Epithelial cell of esophagus (primary cell): ENCODE data around the gene SERAC1.

ENCODE experiments used
- DNase-seq: peaks from one replicate; pipeline ENCODE4 v3.0.0; 2010; ENCODE audit warnings: low read depth
- H3K4me3 ChIP-seq: 2 replicates; pipeline ENCODE4 v1.5.1; 2011; ENCODE audit warnings: mild to moderate bottlenecking, low read length, control low read depth
- TF ChIP-seq, protein P1 (sequence below): IDR thresholded peaks from 2 replicates; pipeline ENCODE4 v1.5.1; 2011; ENCODE audit warnings: low read depth, mild to moderate bottlenecking, low read length, control low read depth, inconsistent platforms; ENCODE audit not compliant: insufficient read depth; ENCODE audit errors: missing control alignments

The SERAC1 gene

DNA sequence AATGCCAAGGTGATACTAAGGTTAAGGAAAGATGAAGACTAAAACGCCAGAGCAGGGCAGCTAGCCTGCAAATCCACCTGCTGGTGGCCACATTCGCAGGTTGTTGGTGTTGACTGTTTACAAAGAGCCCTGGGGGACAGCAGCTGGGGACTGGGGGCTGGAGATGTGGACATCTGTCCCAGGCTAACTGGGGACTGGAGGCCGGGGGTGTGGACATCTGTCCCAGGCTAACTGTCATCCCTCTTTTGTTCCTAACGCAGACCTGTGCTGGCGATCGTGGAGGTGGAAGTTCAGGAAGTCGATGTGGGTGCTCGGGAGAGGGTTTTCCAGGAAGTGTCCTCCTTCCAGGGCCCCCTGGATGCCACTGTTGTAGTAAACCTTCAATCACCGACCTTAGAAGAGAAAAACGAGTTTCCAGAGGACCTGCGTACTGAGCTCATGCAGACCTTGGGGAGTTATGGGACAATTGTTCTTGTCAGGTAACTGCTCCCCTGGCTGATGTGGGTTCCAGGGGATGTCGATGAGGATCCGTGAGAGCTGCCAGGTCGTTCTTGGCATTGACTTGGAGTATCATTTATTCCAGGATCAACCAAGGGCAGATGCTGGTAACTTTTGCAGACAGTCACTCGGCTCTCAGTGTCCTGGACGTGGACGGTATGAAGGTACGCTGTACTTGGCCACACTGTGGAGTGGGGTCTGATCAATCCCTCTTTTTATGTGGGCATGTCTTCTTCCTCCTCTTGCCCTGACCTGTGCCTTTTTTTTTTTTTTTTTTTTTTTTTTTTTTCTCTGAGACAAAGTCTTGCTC is 87.0 kb downstream of the SERAC1 start:
- H3K4me3 ChIP-seq = no peak overlapping the region
- no peak for DNase-seq
- TF ChIP-seq, protein P1, sequence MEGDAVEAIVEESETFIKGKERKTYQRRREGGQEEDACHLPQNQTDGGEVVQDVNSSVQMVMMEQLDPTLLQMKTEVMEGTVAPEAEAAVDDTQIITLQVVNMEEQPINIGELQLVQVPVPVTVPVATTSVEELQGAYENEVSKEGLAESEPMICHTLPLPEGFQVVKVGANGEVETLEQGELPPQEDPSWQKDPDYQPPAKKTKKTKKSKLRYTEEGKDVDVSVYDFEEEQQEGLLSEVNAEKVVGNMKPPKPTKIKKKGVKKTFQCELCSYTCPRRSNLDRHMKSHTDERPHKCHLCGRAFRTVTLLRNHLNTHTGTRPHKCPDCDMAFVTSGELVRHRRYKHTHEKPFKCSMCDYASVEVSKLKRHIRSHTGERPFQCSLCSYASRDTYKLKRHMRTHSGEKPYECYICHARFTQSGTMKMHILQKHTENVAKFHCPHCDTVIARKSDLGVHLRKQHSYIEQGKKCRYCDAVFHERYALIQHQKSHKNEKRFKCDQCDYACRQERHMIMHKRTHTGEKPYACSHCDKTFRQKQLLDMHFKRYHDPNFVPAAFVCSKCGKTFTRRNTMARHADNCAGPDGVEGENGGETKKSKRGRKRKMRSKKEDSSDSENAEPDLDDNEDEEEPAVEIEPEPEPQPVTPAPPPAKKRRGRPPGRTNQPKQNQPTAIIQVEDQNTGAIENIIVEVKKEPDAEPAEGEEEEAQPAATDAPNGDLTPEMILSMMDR = no peak

DNA sequence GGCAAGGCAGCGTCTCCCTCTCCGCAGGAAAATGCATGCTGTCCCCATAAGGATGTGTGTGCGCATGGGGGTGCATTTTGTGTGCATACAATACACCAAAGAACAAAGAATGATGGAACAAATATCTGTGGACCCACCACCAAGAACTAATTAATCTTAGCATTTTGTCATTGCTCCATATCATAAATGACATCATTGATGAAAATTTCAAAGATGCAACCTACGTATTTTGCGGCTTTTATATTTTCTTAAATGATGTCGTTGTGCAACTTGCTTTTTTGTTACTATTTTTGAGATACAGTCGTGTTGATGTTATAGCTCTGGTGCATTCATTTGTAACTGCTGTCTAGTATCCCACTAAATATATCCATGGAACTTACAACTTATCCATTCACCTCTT is 89.7 kb downstream of the SERAC1 start:
- TF ChIP-seq, protein P1 = no peak
- H3K4me3 ChIP-seq = no peak overlapping the region
- DNase-seq = no peak

DNA sequence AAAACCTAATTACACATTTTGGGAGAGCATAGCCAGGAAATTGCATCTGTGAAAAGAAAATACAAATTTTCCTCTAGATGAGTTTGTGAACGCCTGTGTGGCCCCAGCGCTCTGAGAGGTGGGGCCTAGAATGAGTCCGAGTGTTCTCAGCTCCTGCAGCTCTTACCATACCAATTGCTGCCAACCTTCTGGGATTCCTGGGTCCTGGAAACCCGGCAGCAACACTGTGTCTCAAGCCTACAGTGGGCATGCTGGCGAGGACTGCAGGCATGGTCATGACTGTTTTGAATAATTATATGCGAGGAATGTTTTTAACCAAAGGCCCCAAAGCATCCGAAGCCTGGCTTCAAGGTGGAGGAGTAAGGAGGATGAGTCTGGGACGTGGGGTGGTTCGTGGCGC is 90.4 kb downstream of the SERAC1 start:
- TF ChIP-seq, protein P1 = no peak
- H3K4me3 ChIP-seq = no peak overlapping the region
- DNase-seq = no peak

DNA sequence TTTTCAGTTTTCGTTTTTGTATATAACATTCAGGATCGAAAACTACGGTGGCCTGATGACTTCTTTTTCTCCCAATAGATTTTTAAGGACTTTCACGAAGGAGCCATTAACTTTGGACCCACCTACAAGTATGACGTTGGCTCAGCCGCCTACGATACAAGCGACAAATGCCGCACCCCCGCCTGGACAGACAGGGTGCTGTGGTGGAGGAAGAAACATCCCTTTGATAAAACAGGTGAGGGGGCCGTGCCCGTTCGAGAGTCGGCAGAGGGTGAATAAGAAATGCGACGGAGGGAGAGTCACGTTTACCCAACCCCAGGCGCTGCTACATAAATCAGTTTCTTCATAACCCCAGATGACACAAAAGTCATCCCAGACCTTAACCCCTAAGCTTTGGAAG is 91.5 kb downstream of the SERAC1 start:
- TF ChIP-seq, protein P1 = no peak
- no peak for DNase-seq
- no peak overlapping the region for H3K4me3 ChIP-seq

DNA sequence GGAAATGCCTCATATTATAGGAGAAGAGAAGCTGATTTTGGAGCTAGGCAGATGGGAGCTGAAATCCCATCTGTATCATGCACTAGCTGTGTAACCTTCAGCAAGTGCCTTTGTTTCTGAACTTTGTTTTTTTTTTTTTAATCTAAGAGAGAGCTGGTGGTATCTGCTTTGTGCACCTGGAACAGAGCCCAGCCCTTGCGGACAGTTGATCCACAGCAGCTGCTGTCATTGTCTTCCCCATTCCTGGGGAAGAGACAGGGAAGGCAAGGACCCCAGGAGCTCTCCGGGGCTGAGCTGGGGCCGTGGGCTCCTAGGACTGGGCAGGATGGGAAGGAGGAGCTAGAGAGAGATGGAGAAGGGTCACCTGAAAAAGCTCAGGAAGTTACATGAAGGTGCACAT is 94.3 kb downstream of the SERAC1 start:
- DNase-seq = no peak
- TF ChIP-seq, protein P1 = no peak

DNA sequence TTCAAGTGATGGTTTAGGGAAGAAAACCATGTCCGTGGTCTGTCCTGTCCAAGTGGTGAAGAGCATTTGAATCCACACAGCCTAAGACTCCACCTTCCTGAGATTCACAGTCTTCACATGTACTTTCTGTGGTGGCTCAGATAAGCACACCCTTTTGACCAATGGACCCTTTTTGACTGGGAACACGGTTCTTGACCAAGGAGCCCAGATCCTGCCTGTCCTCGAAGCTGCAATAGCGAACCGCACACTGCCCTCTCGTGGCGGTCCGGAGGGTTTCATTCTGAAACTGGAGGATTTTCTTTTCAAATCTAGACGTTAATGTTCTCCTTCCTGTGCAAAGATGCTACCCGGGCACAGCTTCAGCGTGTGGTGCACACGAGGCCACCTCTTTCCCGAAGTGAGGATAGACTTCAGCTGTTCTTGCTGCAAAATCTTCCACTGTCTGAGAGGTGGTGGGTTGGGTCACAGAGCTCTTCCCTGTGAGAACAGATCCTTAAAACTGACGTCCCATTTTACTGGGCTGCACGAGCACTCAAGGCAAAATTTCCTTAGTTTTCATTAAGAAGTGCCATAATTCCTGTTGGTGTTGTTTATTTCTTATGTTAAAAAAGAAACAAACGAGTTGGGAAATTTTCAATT is 95.9 kb downstream of the SERAC1 start:
- TF ChIP-seq, protein P1 = peak; percentile 91
- peak; percentile 70 for DNase-seq
- no peak overlapping the region for H3K4me3 ChIP-seq

More for the DNA sequence above, 94.3 kb downstream of the SERAC1 start:
- no peak overlapping the region for H3K4me3 ChIP-seq
